ENCODE measurements around the gene RAP1GAP. TPM values are rescaled to one million over a fixed set of nuclear protein-coding genes. Genes with fewer than 3 reads are reported as not detected.
A peak's percentile ranks its signal among the peaks of the same experiment; 100 is the strongest.

RAP1GAP gene
- total RNA-seq, 1 donor from 2014 or later, result under 0.01 TPM

DNA sequence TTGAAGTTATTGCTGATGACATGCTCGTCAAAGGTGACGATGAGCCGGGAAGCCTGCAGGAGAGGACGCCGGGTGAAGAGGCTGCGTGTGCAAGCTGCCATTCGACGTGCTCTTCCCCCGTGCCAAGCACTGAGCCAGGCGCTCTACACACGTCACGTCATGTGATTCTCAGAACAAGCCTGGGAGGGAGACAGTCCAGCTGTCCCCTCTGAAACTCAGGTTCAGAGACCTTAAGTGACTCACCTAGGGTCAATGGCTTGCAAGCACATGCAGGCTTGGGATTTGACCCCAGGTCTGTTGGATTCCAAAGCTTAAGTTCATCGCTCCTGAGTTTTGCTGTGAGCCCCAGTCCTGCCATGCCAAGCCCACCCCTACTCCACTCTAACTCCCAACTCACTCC is 57.1 kb downstream of the RAP1GAP start:
- no peak for DNase-seq (ENCODE audit: low read depth in 2 of 2)

DNA sequence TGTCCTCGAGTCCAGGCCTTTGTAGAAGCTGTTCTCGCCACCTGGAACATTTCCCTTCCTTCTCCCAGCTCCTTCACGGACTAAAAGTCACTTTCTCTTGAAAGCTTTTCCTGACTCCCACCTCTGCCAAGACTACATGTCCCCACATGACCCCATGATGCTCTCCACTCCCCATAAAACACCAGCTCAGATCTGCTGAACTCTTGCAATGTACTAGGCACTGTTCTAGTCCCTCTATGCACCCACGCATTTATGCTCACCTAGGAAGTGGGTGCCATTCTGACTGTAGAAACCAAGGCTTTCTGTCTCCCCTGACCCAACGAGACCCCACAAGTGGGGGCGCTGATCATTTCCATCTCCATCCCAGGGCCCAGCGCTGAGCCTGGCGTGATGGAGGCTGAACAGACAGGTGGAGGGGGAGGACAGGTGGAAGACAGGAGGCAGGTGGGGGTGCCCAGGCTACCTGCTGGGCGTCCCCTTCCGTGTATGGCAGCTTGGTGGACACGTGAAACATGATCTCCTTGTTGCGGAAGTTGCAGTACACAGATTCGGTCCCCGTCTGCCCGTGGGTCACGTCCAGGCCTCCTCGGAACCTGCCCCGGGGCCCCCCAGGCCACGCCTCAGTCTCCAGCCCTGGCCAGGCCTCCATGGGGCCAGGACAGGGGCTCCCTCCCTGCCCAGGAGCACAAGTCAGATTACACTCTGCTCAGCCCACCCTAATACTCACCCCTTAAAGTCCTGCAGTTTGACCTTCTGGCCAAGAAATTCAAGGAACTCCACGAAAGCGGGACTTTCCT is 58.0 kb downstream of the RAP1GAP start:
- no peak for DNase-seq (ENCODE audit: low read depth in 2 of 2)

DNA sequence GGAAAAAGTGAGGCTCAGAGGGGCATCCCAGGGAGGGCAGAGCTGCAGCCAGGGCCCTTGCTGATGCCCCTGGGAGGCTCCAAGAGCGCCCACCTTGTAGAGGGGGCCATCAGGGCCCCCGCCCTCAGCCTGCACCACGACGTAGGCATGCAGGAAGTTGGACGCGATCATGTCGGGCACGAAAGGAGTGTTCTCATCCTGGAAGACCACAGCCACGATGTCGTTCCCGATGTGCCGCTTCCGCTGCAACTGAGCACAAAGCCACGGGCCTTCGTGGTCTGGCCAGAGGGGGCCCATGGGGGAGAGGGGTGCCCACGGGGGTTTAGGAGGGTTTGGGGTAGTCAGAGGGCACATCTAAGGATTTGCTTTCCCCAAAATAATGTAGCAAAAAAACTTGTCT is 59.1 kb downstream of the RAP1GAP start:
- no peak for DNase-seq (ENCODE audit: low read depth in 2 of 2)

DNA sequence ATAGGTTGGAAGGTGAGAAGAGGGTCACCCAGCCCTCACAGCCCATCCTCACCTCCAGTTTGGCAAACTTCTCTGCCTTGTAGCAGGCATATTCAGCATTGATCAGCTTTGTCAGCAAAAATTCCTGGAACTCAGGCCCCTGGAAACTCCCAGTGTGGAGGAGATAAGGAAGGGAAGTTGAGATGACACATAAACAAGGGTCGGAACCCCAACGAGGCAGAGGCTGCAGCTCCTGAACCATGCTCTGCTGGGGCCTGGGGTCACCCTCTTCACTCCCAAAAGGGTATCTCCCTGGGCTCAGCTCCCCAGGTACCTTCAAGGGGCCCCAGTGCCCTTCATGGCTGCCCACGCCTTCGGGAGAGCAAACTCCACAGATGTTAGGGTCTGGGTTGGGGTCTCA is 60.4 kb downstream of the RAP1GAP start:
- no peak for DNase-seq (ENCODE audit: low read depth in 2 of 2)

DNA sequence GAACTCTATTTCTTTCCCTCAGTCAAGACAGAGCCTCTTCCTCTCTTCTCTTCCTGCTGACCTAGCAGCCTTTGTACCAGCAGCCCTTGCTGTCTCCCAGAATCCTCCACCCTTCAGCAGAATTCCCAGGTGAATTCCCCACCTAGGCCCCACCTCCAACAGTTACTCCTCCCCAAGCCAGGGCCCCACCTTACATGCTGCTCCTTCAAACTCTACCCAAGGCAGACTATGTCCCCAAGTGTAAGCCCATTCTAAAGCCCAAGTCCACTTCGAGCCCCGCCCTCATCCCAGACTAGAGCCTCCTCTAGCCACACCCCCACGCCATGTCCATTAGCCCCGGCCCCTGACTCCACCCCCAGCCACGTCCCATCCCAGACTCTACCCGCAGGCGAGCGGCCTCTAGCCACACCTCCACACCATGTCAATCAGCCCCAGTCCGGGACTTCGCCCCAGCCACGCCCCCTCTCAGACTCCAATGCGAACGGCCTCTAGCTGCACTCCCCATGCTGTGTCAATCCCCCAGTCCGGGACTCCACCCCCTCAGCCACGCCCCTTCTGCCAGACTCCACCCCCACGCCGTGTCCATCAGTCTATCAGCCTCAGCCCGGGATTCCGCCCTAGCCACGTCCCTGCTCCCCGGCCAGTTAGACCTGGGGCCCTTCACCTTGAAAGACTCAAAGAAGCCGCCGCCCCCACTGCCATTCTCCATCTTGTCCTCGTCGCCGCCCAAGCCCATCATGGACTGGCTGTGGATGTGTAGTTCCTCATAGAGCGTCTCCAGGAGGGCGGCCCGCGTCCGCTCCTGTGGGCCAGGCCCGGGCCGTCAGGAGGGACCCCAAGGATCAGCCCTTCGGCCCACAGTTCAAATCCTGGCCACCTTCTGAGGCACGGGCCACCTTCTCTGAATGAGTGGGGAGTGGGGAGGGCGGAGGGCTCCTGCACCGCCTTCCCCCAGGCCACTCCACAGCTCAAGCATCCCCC is 61.3 kb downstream of the RAP1GAP start:
- DNase-seq (ENCODE audit: low read depth in 2 of 2), result peak; percentile 85 to 88

DNA sequence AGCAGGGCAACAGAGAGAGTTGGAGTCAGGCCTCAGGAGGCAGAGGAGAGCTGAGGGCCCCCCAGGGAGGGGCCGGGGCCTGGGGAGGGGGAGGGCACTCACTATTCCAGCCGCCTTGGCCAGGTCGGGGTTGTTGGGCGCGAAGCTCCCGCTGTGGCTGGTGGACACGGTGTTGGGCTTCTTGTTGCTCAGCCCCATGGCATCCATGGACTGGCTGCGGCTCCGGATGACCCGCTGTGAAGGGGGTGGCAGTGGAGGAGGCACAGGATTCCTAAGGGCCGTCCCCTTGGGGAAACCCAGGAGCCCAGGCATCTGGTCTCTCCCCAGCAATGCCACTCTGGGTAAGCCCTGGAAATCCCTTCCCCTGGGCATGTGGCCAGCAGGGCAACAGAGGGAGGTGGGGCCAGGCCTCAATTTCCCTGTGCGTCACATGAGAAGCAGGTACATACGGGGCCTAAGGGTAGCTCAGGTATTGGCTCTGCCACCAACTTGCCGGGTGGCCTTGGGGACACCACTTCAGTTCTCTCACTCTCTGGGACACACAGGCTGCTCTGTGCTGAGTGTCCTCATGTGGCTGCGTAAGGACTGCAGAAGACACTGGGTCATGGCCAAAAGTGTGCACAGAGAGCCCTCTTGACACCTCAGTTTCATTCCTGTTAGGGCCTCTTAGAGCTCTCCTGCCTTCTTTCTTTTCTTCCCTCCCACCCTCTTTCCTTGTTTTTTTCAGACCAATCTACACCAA is 63.0 kb downstream of the RAP1GAP start:
- no peak for DNase-seq (ENCODE audit: low read depth in 2 of 2)

DNA sequence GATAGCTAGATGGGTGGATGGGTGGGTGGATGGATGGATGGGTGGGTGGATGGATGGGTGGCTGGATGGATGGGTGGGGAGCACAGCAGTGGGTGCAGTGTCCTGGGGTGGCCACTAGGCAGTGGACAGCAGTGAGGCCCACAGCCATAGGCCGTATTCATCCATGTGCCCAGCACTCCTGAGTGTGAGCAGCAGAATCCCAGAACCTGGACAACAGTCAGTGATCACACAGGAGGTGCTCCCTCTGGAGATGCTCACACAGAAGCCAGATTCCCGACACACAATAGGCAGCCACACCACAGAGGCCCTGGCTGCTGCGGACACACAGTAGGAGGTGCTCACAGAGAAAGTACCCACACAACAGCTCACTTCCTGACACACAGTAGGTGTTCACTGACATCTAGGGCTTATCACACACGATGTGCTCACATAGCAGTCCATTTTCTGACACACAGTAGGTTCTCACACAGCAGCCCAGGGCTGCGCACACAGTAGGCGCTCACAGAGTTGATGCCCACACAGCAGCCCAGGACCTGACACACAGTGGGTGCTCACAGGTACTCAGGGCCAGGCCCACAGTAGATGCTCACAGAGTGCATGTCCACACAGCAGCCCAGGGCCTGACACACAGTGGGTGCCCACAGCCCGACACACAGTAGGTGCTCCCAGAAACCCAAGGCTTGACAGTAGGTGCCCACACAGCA is 64.0 kb downstream of the RAP1GAP start:
- no peak for DNase-seq (ENCODE audit: low read depth in 2 of 2)

DNA sequence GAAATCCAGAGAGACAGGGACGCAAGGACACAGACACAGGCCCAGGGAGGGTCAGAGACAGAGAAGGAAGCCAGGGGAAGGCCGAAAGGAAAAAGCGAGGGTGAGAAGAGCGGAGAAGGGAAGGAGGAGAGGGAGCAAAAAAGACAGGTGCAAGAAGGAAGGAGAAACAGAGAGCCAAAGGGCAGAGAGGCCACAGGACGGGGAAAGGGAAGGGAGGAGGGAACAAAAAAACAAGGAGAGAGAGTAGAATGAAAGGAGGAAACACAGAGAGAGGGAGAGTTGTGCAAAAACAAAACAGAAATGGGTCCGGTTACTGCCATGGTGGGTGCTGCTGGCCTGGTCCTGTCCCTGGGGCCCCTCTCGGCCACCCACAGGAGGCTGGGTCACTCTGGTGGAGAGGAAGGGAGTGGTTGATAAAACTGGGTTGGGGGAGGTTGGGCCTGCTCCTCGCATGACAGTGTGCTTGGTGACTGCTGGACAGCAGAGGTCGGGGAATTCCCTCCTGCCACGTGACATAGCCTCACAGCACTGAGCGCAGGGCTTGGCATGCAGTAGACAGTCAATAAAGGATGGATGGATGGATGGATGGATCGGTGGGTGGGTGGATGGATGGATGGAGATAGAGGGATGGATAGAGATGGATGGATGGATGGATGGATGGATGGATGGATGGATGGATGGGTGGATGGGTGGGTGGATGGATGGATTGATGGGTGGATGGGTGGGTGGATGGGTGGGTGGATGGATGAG is 64.8 kb downstream of the RAP1GAP start:
- peak; percentile 12 to 57 for DNase-seq (ENCODE audit: low read depth in 2 of 2)

DNA sequence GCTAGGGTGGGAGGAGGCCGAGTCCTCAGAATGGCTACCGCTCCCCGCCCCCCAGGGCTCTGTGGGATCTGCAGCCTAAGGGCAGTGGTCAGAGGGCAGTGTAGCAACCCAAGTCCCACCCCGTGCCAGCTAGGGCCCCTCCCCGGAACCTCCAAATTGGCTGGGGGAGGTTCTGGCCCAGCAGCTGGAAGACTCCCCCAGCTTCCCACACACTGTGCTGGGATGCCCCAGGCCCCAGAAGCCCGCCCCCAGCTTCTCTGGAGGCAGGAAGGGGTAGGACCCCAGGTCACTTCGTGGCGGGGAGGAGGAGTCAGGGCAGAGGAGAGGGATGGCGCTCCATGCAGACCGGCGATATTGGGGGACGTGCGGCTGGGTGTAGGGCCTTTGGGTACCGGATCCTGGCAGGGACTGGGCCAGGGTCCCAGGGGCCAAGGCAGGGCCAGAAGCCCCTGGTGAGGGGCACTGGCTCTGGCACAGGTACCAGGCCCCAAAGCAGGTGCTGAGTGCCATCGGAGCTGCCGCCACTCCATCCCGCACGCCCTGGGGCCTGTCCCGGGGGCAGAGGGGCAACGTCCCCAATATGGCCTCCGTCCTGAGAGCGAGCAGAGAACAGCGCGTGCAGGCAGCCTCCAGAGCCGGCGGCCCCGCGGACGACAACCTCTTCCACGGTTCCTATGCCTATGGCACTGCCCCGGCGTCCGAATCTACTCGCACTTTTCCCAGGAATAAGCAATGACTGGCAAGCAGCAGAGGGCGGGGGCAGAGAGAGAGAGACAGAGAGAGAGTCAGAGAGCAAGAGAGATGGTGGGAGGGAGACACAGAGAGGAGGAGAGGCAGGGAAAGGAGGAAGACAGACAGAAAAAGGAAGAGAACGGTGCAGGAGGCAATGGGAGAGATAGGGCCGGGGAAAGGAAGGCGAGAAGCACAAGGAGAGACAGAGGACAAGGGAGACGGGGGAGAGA is 65.7 kb downstream of the RAP1GAP start:
- no peak for DNase-seq (ENCODE audit: low read depth in 2 of 2)

DNA sequence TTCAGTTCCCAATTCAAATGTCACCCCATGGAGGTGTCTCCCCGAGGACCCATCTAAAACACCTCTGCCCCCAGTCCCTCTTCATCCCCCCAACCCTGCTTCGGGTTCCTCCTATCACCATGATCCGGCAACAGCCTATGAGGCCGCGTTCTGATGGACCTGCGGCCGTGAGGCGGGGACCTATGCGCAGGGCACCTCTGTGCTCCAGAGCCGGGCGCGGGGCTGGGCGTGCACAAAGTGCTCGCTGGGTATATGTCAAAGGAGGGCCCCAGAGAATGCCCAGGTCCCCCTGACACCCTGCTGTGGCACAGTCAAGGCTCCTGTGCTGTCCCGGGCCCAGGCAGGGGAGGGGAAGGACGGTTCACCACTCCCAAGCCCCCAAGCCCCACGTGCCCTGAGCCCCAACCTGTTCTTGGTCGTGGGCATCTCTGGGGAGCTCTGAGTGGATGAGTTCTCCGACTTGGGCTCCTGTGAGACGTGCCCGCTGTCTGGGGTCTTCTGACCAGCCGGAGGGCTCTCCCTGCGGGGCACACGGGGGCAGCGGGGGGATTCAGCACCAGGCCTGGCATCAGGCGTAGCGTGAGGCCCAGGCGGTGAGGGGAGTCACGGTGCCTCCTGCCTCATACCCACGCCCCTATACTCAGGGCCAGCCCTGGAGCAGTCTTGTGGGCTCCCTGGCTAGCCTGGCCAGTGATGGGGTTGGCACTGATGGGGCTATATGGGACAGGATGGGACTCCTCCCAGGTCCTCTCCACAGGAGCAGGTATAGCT is 67.7 kb downstream of the RAP1GAP start:
- DNase-seq (ENCODE audit: low read depth in 2 of 2), result no peak

DNA sequence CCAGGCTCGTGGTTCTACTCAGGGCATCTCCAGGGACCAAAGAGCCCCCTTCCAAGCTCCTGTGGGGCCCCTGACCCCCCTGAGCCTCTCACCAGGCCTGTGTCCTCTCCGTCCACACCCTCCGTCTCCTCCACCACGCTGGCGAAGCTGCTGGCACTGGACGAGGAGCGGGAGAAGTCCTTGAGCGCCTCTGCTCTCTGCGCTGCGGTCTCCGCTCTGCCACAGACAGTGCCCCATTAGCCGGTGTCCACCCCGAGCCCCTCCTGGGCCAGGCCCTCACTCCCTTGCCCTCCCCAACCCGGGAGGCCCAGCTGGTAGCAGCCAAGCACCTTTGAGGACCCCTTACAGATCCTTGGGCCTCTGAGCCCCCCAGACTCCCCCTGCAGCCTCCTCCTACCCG is 69.8 kb downstream of the RAP1GAP start:
- no peak for DNase-seq (ENCODE audit: low read depth in 2 of 2)

DNA sequence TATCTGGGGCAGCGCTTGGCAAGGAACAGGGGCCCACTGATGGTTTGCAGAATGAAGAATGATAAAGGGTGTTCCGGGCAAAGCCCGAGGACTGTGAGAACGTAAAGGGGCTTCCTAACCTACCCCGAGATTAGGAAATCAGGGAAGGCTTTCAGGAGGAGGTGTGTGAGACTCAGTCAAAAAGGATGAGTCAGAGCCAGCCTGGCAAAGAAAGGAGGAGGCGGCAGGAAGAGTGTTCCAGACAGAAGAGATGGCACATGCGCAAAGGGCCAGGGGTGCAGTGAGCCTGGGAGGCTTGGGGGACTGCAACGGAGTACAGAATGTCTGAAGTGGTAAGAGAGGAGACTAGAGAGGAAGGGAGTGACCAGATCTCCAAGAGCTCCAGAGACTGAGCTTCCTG is 70.3 kb downstream of the RAP1GAP start:
- no peak for DNase-seq (ENCODE audit: low read depth in 2 of 2)

DNA sequence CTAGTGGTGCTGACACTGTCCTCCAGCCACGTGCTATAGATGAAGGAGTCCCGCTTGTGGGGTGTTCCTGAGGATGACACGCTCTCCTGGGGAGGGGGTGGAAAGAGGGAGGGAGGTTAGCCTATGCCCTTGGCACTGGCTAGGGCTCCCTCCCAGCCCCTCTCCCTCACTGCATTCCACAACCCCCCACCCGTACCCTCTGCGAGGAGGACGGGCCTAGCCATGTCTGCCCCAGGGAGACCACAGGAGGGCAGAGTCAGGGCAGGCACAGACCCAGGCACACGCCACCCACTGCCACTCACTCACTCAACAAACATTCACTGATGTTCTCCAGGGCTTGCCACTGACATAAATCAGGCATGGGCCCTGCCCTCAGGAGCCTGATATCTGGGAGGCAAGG is 70.7 kb downstream of the RAP1GAP start:
- no peak for DNase-seq (ENCODE audit: low read depth in 2 of 2)

DNA sequence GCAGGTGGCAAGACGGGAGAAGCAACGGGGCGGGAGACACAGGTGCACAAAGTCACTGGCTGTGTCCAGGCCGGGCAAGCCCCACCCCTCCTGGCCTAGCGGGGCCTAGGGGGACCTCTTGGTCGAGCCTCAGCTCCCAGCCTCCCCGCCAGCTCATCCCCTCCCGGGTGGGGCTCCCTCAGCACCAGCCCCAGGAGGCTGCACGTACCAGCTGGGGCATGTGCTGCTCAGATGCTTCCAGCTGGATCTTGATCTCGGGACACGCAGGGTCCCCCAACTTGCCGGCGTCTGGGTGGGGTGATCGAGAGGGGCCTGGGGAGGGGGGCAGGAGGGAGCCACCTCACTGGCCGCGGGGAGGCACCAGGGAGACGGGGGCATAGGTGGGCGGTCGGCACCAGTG is 71.4 kb downstream of the RAP1GAP start:
- no peak for DNase-seq (ENCODE audit: low read depth in 2 of 2)

DNA sequence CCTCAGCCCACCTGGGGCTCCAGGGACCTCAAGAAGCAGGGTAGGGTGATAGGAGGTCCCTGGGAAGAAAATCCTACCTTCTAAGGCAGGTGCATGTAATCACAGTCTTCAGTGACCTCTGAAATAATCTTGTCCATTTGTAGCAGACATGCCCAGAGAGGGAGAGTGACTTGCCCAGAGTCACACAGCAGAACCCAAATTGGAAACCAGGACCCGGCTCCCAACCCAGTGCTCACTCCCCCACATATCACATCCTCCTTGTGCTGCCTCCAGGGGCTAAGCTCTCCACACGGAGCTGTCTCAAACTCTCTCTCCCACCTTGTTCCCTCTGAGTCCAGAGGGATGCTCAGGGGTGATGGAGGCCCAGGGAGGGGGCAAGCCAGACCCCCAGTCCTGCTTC is 72.5 kb downstream of the RAP1GAP start:
- no peak for DNase-seq (ENCODE audit: low read depth in 2 of 2)

DNA sequence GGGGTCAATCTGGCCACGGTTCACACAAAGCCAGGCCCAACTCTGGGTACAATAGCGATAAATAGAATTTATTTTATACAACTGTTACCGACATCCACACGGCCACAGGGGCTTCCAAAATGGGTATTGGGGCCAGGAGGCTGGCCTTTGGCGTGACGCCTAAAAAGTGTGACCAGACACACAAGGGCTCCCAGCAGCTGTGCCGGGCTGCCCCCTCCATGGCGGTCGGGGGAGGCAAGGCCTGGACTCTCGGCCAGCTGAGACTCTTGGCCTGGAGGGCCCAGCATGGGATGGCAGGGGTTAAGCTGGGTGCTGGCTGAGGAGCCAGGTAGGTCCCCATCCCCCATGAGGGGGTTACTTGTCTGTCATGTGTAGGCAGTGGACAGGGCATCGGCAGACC is 73.0 kb downstream of the RAP1GAP start:
- DNase-seq (ENCODE audit: low read depth in 2 of 2), result no peak

DNA sequence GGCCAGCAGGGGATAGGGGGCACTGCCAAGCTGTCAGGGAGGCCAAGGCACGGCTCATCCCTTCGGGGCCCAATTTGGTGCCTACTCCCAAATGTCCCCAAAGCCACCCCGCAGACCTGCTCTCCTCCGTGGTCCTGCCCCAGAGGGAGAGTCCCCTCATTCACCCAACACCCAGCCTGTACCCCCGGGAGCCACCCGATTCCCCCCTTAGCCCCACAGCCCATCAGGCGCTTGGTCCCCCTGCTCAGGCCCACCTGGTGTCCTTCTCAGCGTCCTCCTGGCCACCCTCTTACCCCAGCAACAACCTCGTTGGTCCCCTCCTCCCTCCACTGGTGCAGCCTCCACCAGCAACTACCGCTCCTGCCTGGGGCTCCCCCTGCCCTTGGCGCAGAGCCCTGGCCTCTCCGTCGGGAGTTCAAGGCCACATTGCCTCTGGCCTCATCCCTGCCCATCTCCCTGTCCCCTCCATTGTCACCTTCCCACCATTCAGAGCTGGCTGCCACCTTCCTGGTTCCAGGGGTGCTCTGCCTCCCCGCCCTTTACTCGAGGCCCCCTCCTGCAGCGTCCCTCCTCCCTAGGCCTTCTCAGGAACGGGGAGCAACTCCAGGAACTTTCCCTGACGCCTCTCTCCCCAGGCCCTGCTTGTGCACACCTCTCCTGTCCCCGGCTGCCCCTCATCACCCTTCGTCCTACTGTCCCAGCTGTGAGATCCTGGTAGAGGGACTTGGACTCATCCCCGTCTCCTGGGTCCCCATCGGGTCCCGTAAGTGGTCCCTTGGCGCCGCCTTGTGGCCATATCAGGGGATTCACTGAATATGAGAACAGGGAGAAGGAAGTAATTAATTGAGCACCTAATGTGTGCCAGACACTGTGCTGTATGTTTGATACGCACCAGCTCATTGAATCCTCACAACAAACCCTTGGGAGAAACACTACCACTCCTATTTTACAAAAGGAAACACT is 73.9 kb downstream of the RAP1GAP start:
- DNase-seq (ENCODE audit: low read depth in 2 of 2), result peak; percentile 54 to 67

Data from lung microvascular endothelial cell (primary cell).